T-helper 2 cell (primary cell): ENCODE data around the gene TTC33.

Experiments
- DNase-seq, 5 experiments: peaks; one replicate each; pipeline versions ENCODE4 v3.0.0 to v3.0.0-alpha.2; 2012 to 2022

The TTC33 gene

DNA sequence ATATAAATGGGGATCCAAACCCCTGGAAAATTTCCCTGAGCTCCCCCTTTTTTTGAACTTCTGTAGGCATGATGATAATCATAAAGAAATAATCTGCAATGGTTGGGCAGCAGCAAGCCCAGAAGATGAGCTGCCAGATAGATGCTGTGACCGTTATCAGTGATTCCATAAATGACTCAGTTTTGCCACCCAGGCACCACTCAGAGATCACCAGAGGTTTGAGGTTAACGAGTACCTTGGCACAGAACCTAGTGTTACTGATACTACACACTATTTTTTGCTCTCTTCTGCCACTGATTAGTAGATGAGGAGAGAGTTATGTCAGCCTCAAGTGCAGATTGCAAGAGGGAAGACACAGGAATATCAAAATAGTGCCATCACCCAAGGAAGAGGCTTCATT, 275.4 kb downstream of the TTC33 start:
- peak in 3 of 5 experiments; percentile 5 to 98 (median 17) for DNase-seq

DNA sequence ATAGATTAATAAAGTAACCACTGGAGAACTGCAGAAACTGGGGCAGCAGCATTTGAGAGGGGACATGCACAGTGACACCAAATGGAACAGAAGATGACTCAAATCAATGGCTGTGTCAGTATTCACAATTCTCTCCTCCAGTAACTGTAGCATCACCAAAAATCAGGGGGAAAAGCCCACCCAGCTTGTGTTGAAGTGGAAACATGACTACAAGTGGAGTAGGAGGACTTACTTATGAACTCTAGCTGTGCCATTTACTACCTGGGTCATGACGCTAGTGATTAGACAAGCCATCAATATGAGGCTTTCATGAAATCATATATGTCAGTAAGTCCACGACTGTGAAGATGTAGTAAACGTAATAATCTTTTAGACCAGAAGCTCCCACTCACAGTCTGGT, 275.8 kb downstream of the TTC33 start:
- DNase-seq = peak in 2 of 5 experiments; percentile 16 to 84

DNA sequence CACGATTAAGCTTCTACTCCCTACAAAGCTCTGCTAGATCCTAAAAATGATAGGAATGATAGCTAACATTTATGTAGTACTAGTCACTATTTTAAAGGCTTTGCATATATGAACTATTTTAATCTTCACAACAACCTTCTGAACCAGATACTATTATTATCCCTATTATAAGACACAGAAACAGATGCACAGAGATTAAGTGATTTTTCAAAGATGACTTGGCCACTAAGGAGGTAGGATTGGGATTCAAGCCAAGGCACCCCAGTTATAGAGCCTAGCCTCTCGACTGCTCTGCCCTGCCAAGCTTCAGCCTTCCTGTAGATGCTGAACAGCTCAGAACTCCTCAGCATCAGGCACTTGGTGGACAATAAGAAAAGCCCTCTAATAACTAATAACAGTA, 277.0 kb downstream of the TTC33 start:
- DNase-seq = no peak

DNA sequence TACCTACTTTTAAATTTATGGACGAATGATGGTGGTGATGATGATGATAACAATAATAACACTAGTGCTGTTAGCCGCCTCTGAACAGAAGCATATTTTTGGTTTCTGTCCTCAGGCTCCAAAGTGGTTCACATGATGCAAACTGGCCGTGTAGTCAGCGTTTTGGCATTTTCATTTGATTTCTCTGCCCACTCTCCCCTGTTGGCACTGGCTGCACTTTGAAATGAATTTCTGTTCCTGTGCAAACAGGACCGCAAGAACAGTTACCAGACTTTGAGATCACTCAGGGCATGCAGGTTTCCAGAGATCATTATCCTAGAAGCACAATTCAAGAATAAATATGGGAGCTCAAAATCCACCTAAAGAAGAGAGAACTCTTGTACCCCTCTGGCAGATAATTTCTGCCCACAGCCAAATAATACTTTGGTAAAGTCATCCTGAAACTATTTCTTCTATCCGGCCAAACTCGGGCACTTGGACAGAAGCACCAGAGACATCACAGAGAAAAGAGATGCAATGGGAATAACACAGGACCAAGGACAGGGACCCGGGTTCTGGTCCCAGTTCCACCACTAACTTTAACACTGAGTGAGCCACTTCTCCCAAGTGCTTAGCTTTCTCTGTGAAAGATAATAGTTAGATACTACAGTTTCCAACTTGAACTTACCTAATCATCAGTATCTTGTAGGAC, 277.8 kb downstream of the TTC33 start:
- DNase-seq = no peak

DNA sequence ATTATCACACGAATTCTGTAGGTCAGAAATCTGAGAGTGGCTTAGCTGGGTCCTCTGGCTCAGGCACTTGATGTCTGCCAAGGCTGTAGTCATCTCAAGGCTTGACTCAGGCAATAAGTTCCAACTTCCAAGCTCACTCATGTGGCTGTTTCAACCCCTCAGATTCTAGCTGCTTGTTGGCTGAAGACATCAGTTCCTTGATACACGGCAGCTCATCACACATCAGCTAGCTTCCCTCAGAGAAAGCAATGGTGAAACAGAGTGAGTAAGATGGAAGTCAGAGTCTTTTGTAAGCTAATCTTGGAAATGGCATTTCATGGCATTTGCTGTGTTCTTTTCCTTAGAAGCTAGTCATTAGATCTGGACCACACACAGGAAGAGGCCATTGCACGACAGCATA, 280.2 kb downstream of the TTC33 start:
- no peak for DNase-seq

DNA sequence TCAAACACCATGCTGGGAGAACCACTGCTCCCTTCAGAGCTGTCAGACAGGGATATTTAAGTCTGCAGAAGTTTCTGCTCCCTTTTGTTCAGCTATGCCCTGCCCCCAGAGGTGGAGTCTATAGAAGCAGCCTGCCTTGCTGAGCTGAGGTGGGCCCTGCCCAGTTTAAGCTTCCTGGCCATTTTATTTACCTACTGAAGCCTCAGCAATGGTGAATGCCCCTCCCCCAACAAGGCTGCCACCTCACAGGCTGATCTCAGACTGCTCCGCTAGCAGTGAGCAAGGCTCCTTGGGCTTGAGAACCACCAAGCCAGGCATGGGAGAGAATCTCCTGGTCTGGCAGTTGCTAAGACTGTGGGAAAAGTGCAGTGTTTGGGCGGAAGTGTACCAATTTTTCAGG, 281.5 kb downstream of the TTC33 start:
- DNase-seq = no peak

DNA sequence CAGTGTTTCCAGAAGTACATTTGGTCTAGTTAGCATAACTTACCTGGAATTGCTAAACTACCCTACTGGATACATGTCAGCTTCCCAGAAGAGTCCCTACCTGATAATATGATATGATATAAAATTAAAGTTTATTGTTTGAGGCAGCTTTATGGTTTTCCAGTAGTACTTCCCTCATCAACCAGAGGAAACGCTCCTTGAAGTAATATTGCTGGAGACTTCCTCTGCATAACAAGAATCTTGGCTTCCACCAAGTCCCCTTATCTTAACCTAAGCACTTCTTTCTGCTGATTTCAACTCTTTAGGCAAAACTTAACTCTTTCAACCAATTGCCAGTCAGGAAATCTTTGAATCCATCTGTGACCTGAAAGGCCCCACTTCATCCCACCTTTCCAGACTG, 290.3 kb downstream of the TTC33 start:
- no peak for DNase-seq

DNA sequence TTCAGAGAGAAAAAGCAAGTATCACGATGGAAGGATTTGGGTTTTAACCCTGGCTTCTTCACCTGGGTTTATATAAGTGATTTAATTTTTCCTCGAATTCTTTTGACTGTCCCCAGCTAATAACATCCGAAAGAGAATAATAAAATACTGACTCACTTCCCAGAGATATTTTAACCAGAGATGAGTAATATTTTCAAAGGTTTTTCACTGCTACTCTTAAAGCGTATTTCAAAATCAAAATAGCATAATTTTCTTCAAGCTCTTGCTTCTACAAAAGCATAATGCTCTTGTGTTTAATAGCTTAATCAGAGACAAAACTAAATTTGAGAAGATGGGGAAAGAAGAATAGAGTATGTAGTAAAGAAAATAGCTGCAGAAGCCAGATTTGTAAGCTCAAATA, 291.2 kb downstream of the TTC33 start:
- no peak for DNase-seq
